ENCODE data around the gene CCDC183.
"Not testable (repeated sequence)": the region's sequence is repeated elsewhere in the genome, so short reads cannot be mapped to it uniquely, and the experiment has no call there.

CCDC183 gene

DNA sequence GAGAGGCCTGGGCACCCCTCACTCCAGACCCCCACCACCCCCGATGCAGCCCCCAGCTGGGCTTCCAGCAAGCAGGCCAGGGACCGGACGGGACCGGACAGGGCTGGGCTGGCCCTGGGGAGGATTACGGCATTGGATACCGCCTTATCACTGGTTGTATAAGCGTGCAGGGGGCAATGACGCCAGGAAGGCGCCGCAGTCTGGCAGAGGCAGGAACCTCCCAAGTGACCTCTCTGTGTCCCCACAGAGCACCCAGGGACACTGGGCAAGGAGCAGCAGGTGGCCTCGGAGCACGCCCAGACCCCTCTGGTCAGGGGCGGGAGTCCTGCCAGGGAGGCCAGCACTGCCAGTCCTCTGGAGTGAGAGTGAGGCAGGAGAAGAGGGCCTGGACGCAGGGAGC, 31.1 kb upstream of the CCDC183 start:
- no peaks in the 10 kb centered on the region for H3K36me3 ChIP-seq (ENCODE audit: insufficient read depth, low read length)
- no peak overlapping the region for H3K9ac ChIP-seq (ENCODE audit: low read depth, low read length)
- no peaks in the 10 kb centered on the region for H3K9me3 ChIP-seq (ENCODE audit: control insufficient read depth, insufficient read depth, low read length)
- H3K4me1 ChIP-seq (ENCODE audit: insufficient read depth, low read length), result peaks cover 15% of the 10 kb centered on the region; the same call in 1 of the 2 replicates

DNA sequence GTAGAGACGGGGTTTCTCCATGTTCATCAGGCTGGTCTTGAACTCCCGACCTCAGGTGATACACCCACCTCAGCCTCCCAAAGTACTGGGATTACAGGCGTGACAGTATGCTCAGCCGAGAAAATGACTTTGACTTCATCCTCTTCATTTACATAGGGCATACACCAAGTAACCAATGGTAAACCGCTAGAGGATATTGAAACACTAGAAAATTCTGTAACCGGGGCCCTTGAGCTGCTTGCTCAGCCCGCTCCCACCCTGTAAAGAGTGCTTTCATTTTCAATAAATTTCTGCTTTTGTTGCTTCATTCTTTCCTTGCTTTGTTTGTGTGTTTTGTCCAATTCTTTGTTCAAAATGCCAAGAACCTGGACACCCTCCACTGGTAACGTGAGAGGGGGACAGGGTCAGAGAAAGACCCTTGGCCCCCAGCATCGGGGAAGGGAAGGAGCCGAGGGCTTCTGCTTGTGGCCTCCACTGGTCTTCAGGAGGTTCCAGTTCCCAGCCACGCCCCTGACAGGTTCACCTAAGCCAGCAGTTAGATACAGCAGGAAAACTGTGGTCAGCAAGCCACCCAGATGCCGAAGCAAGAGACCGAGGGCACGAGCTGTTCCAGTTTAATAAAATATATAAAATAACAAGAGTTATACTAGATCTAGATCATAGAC, 30.3 kb upstream of the CCDC183 start:
- H3K4me1 ChIP-seq (ENCODE audit: insufficient read depth, low read length), result peaks cover 13% of the 10 kb centered on the region; the same call in 1 of the 2 replicates
- H3K9me3 ChIP-seq (ENCODE audit: control insufficient read depth, insufficient read depth, low read length); H3K9ac ChIP-seq (ENCODE audit: low read depth, low read length); H3K36me3 ChIP-seq (ENCODE audit: insufficient read depth, low read length): not testable (repeated sequence)

DNA sequence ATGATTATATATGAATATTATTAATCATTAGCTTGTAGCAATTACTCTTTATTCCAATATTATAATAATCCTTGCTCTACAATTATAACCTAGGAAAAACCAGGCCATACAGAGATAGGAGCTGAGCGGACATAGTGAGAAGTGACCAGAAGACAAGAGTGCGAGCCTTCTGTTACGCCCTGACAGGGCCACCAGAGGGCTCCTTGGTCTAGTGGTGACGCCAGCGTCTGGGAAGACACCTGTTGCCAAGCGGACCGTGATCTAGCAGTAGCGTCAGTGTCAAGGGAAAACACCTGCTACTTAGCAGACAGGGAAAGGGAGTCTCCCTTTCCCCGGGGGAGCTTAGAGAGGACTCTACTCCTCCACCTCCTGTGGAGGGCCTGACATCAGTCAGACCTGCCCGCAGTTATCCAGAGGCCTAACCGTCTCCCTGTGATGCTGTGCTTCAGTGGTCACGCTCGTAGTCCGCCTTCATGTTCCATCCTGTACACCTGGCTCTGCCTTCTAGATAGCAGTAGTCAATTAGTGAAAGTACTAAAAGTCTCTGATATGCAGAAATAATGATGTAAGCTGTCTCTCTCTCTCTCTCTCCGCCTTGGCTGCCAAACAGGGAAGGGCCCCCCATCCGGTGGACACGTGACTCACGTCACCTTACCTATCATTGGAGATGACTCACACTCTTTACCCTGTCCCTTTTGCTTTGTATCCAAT, 29.6 kb upstream of the CCDC183 start:
- not testable (repeated sequence) for H3K4me1 ChIP-seq (ENCODE audit: insufficient read depth, low read length); H3K9me3 ChIP-seq (ENCODE audit: control insufficient read depth, insufficient read depth, low read length); H3K36me3 ChIP-seq (ENCODE audit: insufficient read depth, low read length); H3K9ac ChIP-seq (ENCODE audit: low read depth, low read length)

DNA sequence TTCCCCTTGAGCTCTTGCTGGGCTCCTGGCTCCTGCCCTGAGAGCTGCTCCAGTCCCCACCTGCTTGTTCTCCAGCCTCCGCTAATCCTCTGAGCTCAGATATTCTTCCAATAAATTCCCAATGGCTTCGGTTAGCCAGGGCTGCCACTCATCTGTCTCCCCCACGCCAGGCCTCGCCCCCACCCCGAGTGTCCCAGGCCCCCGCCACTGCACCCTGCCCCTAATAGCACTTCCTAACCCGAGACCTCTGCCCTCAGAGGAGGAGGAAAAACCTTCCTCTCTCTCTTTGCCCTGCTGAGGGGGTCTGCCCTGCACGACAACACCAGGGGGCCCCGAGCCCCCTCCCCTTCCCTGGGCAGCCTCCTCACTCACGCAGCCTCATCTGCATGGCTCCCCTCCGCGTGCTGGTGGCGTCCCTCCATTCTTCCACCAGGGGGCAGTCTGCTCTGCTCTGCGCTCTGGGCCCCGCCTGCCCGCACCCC, 26.4 kb upstream of the CCDC183 start:
- Histone ChIP-seq H3K9me3 (ENCODE audit: control insufficient read depth, insufficient read depth, low read length) (peaks cover 3% of the 10 kb centered on the region; the same call in 1 of the 2 replicates), H3K4me1 (ENCODE audit: insufficient read depth, low read length) (no peaks in the 10 kb centered on the region; the same call in 1 of the 2 replicates), H3K9ac (ENCODE audit: low read depth, low read length) (peak overlapping the region; percentile 29; the same call in 1 of the 2 replicates), H3K36me3 (ENCODE audit: insufficient read depth, low read length) (no peaks in the 10 kb centered on the region)

DNA sequence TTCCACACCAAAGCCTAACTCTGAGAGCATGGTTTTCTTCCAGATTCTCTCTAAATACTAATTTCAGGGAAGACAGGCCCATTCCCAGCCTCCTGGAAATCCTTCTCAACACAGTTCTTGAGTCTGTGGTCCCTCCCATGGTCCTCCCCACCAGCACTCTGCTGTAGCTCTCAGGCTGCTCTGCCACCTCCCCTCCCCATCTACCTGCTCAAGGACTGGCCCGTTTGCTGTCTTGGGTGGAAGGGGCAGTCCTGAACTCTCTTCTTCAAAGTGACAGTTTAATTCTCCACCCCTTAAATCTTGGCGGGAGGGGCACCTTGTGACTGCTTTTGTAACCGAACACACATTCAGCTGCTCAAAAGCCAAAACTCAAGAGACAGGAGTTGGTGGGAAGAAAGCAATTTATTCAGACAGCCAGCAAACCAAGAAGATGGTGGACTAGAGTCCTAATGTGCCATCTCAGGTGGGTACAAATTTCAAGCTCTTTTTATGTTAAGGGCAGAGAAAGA, 24.2 kb upstream of the CCDC183 start:
- peaks cover 3% of the 10 kb centered on the region; the same call in 1 of the 2 replicates for H3K9me3 ChIP-seq (ENCODE audit: control insufficient read depth, insufficient read depth, low read length)
- H3K4me1 ChIP-seq (ENCODE audit: insufficient read depth, low read length), result no peaks in the 10 kb centered on the region
- H3K36me3 ChIP-seq (ENCODE audit: insufficient read depth, low read length), result no peaks in the 10 kb centered on the region
- no peak overlapping the region for H3K9ac ChIP-seq (ENCODE audit: low read depth, low read length)

DNA sequence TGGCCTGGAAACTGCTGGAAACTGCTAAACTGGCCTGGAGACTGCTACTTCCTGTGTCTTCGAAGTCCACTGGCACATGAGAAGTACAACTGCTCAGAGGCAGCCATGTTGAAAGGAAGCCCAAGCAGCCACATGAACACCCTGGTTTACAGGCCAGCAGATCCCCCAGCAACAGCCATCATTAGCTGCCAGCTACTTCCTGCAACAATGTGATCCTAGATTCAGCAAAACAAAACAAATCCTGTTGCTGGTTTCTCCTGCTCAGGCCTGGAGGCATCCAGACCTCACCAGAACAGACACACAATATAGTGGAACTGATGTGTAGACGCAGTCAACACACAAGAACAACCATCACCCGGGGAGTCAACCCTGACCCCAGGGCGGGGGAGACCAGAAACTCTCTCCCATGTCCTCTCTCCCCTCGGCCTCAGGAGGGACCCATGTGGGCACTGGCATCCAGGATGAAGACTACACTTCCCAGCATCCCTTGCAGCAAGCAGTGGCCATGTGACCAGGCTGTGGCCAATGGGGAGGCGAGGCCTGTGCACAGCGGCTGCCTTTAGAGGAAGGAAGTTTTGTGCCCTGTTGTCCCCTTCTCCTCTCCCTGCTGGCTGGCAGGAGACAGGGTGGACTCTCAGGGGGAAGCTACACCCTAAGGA, 22.6 kb upstream of the CCDC183 start:
- no peaks in the 10 kb centered on the region for H3K4me1 ChIP-seq (ENCODE audit: insufficient read depth, low read length)
- H3K9ac ChIP-seq (ENCODE audit: low read depth, low read length), result no peak overlapping the region

DNA sequence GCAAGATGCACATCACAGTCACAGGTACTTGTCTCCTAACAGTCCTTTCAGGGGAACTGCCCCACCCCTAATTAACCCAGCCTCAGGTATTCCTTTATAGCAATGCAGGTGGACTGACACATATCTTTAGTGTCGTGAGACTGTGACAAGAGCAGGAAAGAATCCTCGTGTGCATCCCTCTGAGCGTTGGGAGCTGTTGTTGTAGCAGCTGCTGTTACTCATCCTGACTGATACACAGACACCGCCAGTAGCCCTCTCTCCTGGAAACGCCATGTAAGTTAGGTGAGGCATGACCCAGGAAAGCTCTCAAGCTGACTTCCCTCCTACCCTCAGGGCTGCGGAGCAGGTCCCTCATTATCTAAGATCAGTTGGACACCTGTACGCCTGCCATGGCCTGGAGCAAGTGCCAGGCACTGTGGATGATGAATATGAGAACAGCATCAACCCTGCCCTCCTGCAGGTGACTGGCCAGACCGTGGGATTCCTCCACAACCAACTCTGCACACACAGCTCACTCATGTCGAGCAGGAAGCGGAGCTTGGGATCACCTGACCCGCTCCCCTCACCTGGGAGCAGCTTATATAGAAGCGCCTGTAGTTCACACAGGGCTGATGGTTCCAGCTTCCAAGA, 21.6 kb upstream of the CCDC183 start:
- no peaks in the 10 kb centered on the region for H3K4me1 ChIP-seq (ENCODE audit: insufficient read depth, low read length)

More for the DNA sequence above, 22.6 kb upstream of the CCDC183 start:
- no peaks in the 10 kb centered on the region for H3K36me3 ChIP-seq (ENCODE audit: insufficient read depth, low read length)
- peaks cover 3% of the 10 kb centered on the region; the same call in 1 of the 2 replicates for H3K9me3 ChIP-seq (ENCODE audit: control insufficient read depth, insufficient read depth, low read length)

DNA sequence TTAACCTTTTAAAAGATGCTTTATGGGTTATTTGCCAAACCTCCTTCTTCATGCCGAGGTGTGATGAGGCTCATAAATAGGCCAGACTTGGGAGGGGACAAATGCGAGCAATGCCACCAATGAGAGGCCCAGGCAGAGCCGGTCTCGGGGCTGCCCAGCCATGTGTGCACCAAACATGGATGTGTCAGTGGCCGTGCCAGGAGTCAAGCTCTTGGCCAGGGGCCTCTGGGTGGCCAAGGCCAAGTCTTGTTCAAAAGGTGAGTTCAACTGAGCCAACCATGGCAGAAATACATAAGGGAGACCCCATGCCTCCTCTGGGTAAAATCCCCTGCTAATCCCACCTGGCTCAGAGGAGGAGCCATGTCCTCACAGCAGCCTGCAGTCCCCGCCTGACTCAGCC, 20.9 kb upstream of the CCDC183 start:
- peaks cover 3% of the 10 kb centered on the region; the same call in 1 of the 2 replicates for H3K9me3 ChIP-seq (ENCODE audit: control insufficient read depth, insufficient read depth, low read length)
- no peak overlapping the region for H3K9ac ChIP-seq (ENCODE audit: low read depth, low read length)
- H3K36me3 ChIP-seq (ENCODE audit: insufficient read depth, low read length), result no peaks in the 10 kb centered on the region
- no peaks in the 10 kb centered on the region for H3K4me1 ChIP-seq (ENCODE audit: insufficient read depth, low read length)

More for the DNA sequence above, 21.6 kb upstream of the CCDC183 start:
- Histone ChIP-seq H3K9me3 (ENCODE audit: control insufficient read depth, insufficient read depth, low read length) (peaks cover 3% of the 10 kb centered on the region; the same call in 1 of the 2 replicates), H3K36me3 (ENCODE audit: insufficient read depth, low read length) (no peaks in the 10 kb centered on the region), H3K9ac (ENCODE audit: low read depth, low read length) (no peak overlapping the region)

DNA sequence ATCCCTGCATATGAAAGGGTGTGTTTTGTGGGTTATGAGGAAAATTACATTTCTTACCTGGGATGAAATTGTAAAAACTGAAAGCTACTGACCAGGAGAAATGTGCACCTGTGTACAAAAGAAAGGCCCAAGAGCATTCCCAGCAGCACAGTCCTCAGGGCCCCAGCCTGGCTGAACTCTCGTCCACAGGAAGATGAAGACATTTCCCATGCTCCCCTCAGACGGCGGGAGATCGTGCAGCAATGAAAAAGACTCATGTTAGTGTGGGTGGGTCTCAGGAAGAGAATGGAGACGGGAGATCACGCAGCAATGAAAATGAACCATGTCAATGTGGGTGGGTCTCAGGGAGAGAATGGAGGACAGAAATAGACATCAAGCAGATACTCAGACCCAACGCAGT, 19.2 kb upstream of the CCDC183 start:
- peaks cover 3% of the 10 kb centered on the region; the same call in 1 of the 2 replicates for H3K9me3 ChIP-seq (ENCODE audit: control insufficient read depth, insufficient read depth, low read length)
- no peaks in the 10 kb centered on the region for H3K36me3 ChIP-seq (ENCODE audit: insufficient read depth, low read length)
- H3K9ac ChIP-seq (ENCODE audit: low read depth, low read length), result no peak overlapping the region
- H3K4me1 ChIP-seq (ENCODE audit: insufficient read depth, low read length), result no peaks in the 10 kb centered on the region

DNA sequence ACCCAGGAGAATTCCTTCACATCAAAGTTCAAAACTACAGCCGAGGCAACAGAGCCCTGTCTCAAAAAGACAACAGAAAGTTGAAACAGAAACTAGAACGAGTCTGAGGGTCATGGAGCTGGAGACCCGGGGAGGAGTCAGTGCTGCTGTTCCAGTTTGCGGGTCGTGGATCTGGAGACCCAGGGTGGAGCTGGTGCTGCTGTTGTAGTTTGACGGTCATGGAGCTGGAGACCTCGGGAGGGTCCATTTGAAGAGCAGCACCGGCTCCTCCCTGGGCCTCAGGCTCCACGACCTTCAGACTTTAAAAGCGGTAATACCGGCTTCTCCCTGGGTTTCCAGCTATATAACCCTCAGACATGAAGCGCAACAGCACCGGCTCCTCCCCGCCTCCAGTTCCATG, 18.8 kb upstream of the CCDC183 start:
- H3K9me3 ChIP-seq (ENCODE audit: control insufficient read depth, insufficient read depth, low read length), result peaks cover 3% of the 10 kb centered on the region; the same call in 1 of the 2 replicates
- H3K9ac ChIP-seq (ENCODE audit: low read depth, low read length), result no peak overlapping the region
- H3K4me1 ChIP-seq (ENCODE audit: insufficient read depth, low read length), result no peaks in the 10 kb centered on the region
- H3K36me3 ChIP-seq (ENCODE audit: insufficient read depth, low read length), result no peaks in the 10 kb centered on the region

DNA sequence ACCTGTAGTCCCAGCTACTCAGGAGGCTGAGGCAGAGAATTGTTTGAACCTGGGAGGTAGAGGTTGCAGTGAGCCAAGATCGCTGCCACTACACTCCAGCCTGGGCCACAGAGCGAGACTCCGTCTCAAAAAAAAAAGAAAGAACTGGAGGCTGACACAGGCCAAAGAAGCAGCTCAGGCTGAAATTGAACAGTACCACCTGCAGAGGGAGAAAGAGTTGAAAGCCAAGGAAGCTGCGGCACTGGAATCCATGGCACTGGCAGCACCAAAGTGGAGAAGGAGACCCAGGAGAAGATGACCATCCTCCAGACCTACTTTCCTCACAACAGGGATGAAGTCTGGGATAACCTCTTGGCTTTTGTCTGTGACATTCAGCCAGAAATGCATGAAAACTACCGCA, 16.3 kb upstream of the CCDC183 start:
- no peaks in the 10 kb centered on the region for H3K9me3 ChIP-seq (ENCODE audit: control insufficient read depth, insufficient read depth, low read length)
- H3K9ac ChIP-seq (ENCODE audit: low read depth, low read length), result no peak overlapping the region
- no peaks in the 10 kb centered on the region for H3K36me3 ChIP-seq (ENCODE audit: insufficient read depth, low read length)
- H3K4me1 ChIP-seq (ENCODE audit: insufficient read depth, low read length), result no peaks in the 10 kb centered on the region

DNA sequence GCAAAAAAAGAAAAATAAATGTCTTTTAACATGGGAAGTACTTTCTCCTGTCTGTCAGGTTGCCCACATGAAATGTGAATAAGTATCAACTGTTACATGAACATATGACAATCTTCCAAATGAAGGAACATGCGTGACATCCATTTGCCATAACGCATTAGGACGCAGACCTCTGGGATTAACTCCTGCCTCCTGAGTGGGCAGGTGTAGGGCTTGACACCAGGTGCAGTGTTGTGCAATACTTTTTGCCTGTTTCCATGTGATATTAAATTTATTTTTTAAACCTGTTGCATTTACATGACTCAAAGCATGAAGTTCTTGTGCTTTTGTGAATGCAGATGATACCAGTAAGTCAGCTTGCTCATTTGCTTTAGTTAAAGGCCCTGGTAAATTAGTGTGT, 13.7 kb upstream of the CCDC183 start:
- H3K36me3 ChIP-seq (ENCODE audit: insufficient read depth, low read length), result no peaks in the 10 kb centered on the region
- no peak overlapping the region for H3K9ac ChIP-seq (ENCODE audit: low read depth, low read length)
- H3K9me3 ChIP-seq (ENCODE audit: control insufficient read depth, insufficient read depth, low read length), result no peaks in the 10 kb centered on the region
- H3K4me1 ChIP-seq (ENCODE audit: insufficient read depth, low read length), result no peaks in the 10 kb centered on the region

DNA sequence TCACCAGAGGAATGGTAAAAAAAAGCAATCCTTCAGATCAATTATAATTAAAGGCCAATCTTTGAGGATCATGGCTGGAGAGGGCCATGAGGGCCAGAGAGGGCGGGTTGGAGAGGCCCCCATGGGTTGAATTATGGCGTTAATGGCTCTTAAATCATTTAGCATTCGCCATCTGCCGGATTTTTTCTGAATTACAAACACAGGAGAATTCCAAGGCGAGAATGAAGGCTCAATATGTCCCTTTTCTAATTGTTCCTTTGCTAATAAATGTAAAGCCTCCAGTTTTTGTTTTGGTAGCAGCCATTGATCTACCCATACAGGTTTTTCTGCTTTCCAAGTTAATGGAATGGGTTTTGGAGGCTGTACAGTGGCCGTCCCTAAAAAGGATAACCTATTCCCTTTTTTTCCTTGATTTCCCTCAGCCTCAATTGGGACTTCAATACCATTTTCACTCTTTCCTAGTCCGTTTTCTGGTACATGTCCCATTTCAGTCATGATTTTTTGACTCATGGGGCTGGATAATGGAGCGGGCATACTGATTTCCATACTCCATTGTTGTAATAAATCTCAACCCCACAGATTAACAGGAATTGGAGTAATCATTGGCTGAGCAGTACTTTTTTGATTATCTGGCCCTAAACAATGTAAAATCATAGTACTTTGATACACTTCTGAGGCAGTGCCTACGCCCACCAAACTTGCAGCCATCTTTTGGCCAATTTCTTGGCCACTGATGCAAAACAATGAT, 11.7 kb upstream of the CCDC183 start:
- no peak overlapping the region for H3K9ac ChIP-seq (ENCODE audit: low read depth, low read length)
- H3K4me1 ChIP-seq (ENCODE audit: insufficient read depth, low read length), result peaks cover 3% of the 10 kb centered on the region; the same call in 1 of the 2 replicates
- no peaks in the 10 kb centered on the region for H3K9me3 ChIP-seq (ENCODE audit: control insufficient read depth, insufficient read depth, low read length)
- H3K36me3 ChIP-seq (ENCODE audit: insufficient read depth, low read length), result no peaks in the 10 kb centered on the region

Measured in ES-I3 (cell line).